NK-92 (cell line): ENCODE results near the gene GPSM3.
"Not testable (repeated sequence)": the region's sequence is repeated elsewhere in the genome, so short reads cannot be mapped to it uniquely, and the experiment has no call there.

ENCODE experiments used
- DNase-seq: peaks from one replicate; lab custom pipeline; 2025; ENCODE audit not compliant: unreplicated experiment; lab: John Stamatoyannopoulos, UW

The GPSM3 gene

GRCh38 chr6:32152769-32153563 lies 39.5 kb downstream of the GPSM3 start:
- DNase-seq, result no peak

GRCh38 chr6:32151863-32152768 lies 40.3 kb downstream of the GPSM3 start, which contains the start of gene PRRT1:
Gene PRRT1, minus strand, starts transcription at chr6:32151939. Its CDS starts 112 bp downstream, at chr6:32151827.
- DNase-seq, result no peak

GRCh38 chr6:32151181-32151862 lies 41.1 kb downstream of the GPSM3 start:
- no peak for DNase-seq

- no peak for DNase-seq
These were observed 42.2 kb downstream of the GPSM3 start for GRCh38 chr6:32149932-32150870.

- no peak for DNase-seq
These were observed 43.2 kb downstream of the GPSM3 start for GRCh38 chr6:32149092-32149755.

GRCh38 chr6:32148289-32149091 lies 44.0 kb downstream of the GPSM3 start:
- no peak for DNase-seq

GRCh38 chr6:32147401-32148132 lies 44.9 kb downstream of the GPSM3 start:
- DNase-seq, result no peak

GRCh38 chr6:32146687-32147086 lies 45.8 kb downstream of the GPSM3 start:
- no peak for DNase-seq

- no peak for DNase-seq
These were observed 46.2 kb downstream of the GPSM3 start for GRCh38 chr6:32146287-32146686.

GRCh38 chr6:32144238-32144637 lies 48.2 kb downstream of the GPSM3 start:
- DNase-seq, result not testable (repeated sequence)
